GM23338 (cell line): ENCODE measurements around the gene CALCOCO1. TPM values are rescaled to one million over a fixed set of nuclear protein-coding genes. Genes with fewer than 3 reads are reported as not detected.

Experiments
- ATAC-seq: fragments of 200-7000 bp; cut with Tn5 transposase; 3 replicates; pipeline ENCODE4 v1.9.1; 2020
- DNase-seq: peaks from one replicate; pipeline ENCODE4 v3.0.0-alpha.2; 2015; ENCODE audit warnings: low spot score
- H2AFZ ChIP-seq: fragments of 200-600 bp; sonication (generic); 2 replicates; pipeline ENCODE4 v1.8.0; 2016; ENCODE audit warnings: antibody characterized with exemption, mild to moderate bottlenecking, moderate library complexity
- H3F3A ChIP-seq: fragments of 200-600 bp; sonication (generic); replicated peaks from 2 replicates; pipeline ENCODE4 v1.8.0; 2017; ENCODE audit warnings: antibody characterized with exemption, mixed run types, low read depth
- H3K27ac ChIP-seq: fragments of 200-600 bp; sonication (generic); 2 replicates; pipeline ENCODE4 v1.6.1; 2016; ENCODE audit warnings: low read depth
- H3K27me3 ChIP-seq: fragments of 200-600 bp; sonication (generic); 2 replicates; pipeline ENCODE4 v1.8.0; 2016; ENCODE audit warnings: mild to moderate bottlenecking, mixed run types, moderate library complexity; ENCODE audit not compliant: insufficient read depth
- H3K36me3 ChIP-seq: fragments of 200-600 bp; sonication (generic); 2 replicates; pipeline ENCODE4 v1.8.0; 2016; ENCODE audit warnings: mild to moderate bottlenecking; ENCODE audit not compliant: insufficient read depth
- H3K4me1 ChIP-seq: fragments of 200-600 bp; sonication (generic); 2 replicates; pipeline ENCODE4 v1.8.0; 2016; ENCODE audit warnings: mild to moderate bottlenecking, moderate library complexity; ENCODE audit not compliant: insufficient read depth
- H3K4me2 ChIP-seq: fragments of 200-600 bp; sonication (generic); 2 replicates; pipeline ENCODE4 v1.7.1; 2017; ENCODE audit warnings: mixed run types
- H3K4me3 ChIP-seq: fragments of 200-600 bp; sonication (generic); 2 replicates; pipeline ENCODE4 v1.6.1; 2016; ENCODE audit warnings: mixed run types
- H3K79me2 ChIP-seq: fragments of 200-600 bp; sonication (generic); replicated peaks from 2 replicates; pipeline ENCODE4 v1.8.0; 2017; ENCODE audit warnings: mild to moderate bottlenecking; ENCODE audit not compliant: insufficient read depth
- H3K9me2 ChIP-seq: fragments of 200-600 bp; sonication (generic); 2 replicates; pipeline ENCODE4 v1.8.0; 2017; ENCODE audit not compliant: insufficient read depth
- H4K20me1 ChIP-seq: fragments of 200-600 bp; sonication (generic); replicated peaks from 2 replicates; pipeline ENCODE4 v1.8.0; 2017; ENCODE audit warnings: mild to moderate bottlenecking; ENCODE audit not compliant: insufficient read depth
- H3K27ac Mint-ChIP-seq: 2 replicates; pipeline ENCODE4 v1.8.0; 2020; ENCODE audit warnings: inconsistent platforms, mild to moderate bottlenecking, moderate library complexity, mixed read lengths
- H3K27me3 Mint-ChIP-seq: 3 replicates; pipeline ENCODE4 v1.8.0; 2022; ENCODE audit warnings: low read depth, mild to moderate bottlenecking, moderate library complexity, mixed read lengths, inconsistent platforms; ENCODE audit not compliant: insufficient read depth, poor library complexity
- H3K36me3 Mint-ChIP-seq: 3 replicates; pipeline ENCODE4 v1.8.0; 2021; ENCODE audit warnings: low read depth, mild to moderate bottlenecking, inconsistent platforms, moderate library complexity, mixed read lengths
- H3K4me1 Mint-ChIP-seq: 3 replicates; pipeline ENCODE4 v1.8.0; 2020; ENCODE audit warnings: mild to moderate bottlenecking, inconsistent platforms, mixed read lengths
- H3K4me3 Mint-ChIP-seq: 3 replicates; pipeline ENCODE4 v1.8.0; 2021; ENCODE audit warnings: moderate library complexity, mild to moderate bottlenecking, inconsistent platforms, mixed read lengths
- H3K9me3 Mint-ChIP-seq: 3 replicates; pipeline ENCODE4 v1.8.0; 2020; ENCODE audit warnings: moderate library complexity, mild to moderate bottlenecking, inconsistent platforms, mixed read lengths
- CREB1 ChIP-seq: fragments of 250-450 bp; sonication (Bioruptor Pico); IDR thresholded peaks from 2 replicates; pipeline ENCODE4 v1.5.0; 2020; ENCODE audit warnings: low read depth, mild to moderate bottlenecking, moderate library complexity
- EZH2 ChIP-seq: fragments of 200-600 bp; sonication (generic); IDR thresholded peaks from one replicate; pipeline ENCODE4 v1.8.0; 2017; ENCODE audit warnings: antibody characterized with exemption, mild to moderate bottlenecking, low read depth; ENCODE audit not compliant: unreplicated experiment
- NANOG ChIP-seq: IDR thresholded peaks from 2 replicates; pipeline ENCODE4 v1.6.1; 2016; ENCODE audit warnings: antibody characterized with exemption, borderline replicate concordance
- POLR2AphosphoS5 ChIP-seq: IDR thresholded peaks from 2 replicates; pipeline ENCODE4 v1.6.1; 2016; ENCODE audit warnings: antibody characterized with exemption, low read depth
- ZNF114 ChIP-seq: fragments of 250-450 bp; sonication (Bioruptor Pico); IDR thresholded peaks from 2 replicates; pipeline ENCODE4 v1.5.0; 2020; ENCODE audit warnings: mild to moderate bottlenecking, moderate library complexity
- ZNF331 ChIP-seq: fragments of 250-450 bp; sonication (Bioruptor Pico); IDR thresholded peaks from 2 replicates; pipeline ENCODE4 v1.5.0; 2020; ENCODE audit warnings: low read depth, mild to moderate bottlenecking, moderate library complexity
- polyA plus RNA-seq: library from polyadenylated mRNA; unstranded; fragments of >200 nt; fragmentation: Nextera tagmentation; extraction: Ambion mirVana; gene quantifications from 2 replicates; pipeline ENCODE4 v1.2.1, GENCODE V29; 2016
- total RNA-seq: library from RNA; depleted of rRNA; stranded (reverse); fragments of >200 nt; shearing (Covaris generic); gene quantifications from 2 replicates; pipeline ENCODE4 v1.2.3, GENCODE V29; 2014
- TF ChIP-seq, protein P1 (sequence below), 2 experiments: fragments of 200-600 bp in 1 of 2; sonication (generic) in 1 of 2; conservative IDR thresholded peaks; 2 replicates each; pipeline versions ENCODE4 v1.5.1 to v1.6.1; 2016 to 2017; ENCODE audit warnings: antibody characterized with exemption in 2 of 2, low read depth in 2 of 2, mild to moderate bottlenecking in 2 of 2, moderate library complexity in 1 of 2
- TF ChIP-seq, protein P2 (sequence below): IDR thresholded peaks from 2 replicates; pipeline ENCODE4 v1.6.1; 2016; ENCODE audit warnings: antibody characterized with exemption

The CALCOCO1 gene
- total and polyA plus RNA-seq, 2 experiments from 2014 or later: 6.5 to 20.4 TPM

DNA sequence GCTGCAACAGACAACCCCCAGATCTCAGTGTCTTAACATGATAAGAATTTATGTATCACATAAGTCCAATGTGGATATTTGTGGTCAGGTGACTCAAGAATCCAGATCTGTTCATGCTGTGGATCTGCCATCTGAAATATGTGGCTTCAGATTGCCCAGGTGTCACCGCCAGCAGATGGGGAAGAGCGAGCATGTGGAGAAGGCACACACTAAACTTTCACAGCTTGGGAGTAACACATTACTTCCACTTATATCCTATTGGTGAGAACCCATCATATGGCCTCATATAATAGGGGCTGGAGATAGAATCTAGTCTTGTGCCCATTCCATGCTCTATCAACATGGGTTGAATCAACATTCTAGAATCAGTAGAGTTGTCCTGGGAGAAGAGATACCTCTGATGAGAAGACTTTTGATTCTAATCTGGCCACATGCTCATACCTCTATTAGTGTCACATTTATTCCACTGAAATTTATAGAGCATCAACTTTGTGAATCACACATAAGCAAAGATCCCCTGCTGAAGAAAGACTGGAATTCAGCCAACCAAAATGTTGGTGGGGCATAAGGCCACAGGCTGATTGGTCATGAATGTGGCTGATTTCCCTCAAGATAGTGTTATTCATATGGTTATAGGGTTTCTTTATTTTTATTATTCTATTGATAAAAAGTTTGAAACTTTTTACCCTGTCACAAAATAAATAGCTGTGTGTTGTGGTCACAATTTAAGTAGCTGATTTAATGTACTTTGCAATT, 6.0 kb upstream of the CALCOCO1 start:
- Mint-ChIP-seq H3K4me1 (peaks cover 10% of the 10 kb centered on the region), H3K9me3 (peaks cover 2% of the 10 kb centered on the region; the same call in 2 of the 3 replicates), H3K27me3 (peaks cover 46% of the 10 kb centered on the region), H3K4me3 (no peak overlapping the region), H3K27ac (no peak overlapping the region), H3K36me3 (no peaks in the 10 kb centered on the region)
- TF ChIP-seq ZNF114 (CRISPR knock-in tag) (no peak), NANOG (no peak), ZNF331 (no peak), POLR2AphosphoS5 (no peak)
- TF ChIP-seq, protein P1, sequence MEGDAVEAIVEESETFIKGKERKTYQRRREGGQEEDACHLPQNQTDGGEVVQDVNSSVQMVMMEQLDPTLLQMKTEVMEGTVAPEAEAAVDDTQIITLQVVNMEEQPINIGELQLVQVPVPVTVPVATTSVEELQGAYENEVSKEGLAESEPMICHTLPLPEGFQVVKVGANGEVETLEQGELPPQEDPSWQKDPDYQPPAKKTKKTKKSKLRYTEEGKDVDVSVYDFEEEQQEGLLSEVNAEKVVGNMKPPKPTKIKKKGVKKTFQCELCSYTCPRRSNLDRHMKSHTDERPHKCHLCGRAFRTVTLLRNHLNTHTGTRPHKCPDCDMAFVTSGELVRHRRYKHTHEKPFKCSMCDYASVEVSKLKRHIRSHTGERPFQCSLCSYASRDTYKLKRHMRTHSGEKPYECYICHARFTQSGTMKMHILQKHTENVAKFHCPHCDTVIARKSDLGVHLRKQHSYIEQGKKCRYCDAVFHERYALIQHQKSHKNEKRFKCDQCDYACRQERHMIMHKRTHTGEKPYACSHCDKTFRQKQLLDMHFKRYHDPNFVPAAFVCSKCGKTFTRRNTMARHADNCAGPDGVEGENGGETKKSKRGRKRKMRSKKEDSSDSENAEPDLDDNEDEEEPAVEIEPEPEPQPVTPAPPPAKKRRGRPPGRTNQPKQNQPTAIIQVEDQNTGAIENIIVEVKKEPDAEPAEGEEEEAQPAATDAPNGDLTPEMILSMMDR (conservative IDR thresholded peaks at IDR 0.05; ENCODE audit: low read depth in 2 of 2): no peak
- H3K27me3 ChIP-seq: peaks cover 45% of the 10 kb centered on the region
- no peak overlapping the region for H3K4me3 ChIP-seq
- H3K9me2 ChIP-seq: no peaks in the 10 kb centered on the region
- no peak for ATAC-seq
- no peak for DNase-seq
- H3K4me2 ChIP-seq: no peak overlapping the region
- H2AFZ ChIP-seq: no peak overlapping the region
- no peaks in the 10 kb centered on the region for H3K36me3 ChIP-seq
- H3K27ac ChIP-seq: no peak overlapping the region
- H3K4me1 ChIP-seq: peaks cover 8% of the 10 kb centered on the region
- H3F3A ChIP-seq: no peaks in the 10 kb centered on the region
- H3K79me2 ChIP-seq: no peaks in the 10 kb centered on the region
- H4K20me1 ChIP-seq: no peaks in the 10 kb centered on the region

DNA sequence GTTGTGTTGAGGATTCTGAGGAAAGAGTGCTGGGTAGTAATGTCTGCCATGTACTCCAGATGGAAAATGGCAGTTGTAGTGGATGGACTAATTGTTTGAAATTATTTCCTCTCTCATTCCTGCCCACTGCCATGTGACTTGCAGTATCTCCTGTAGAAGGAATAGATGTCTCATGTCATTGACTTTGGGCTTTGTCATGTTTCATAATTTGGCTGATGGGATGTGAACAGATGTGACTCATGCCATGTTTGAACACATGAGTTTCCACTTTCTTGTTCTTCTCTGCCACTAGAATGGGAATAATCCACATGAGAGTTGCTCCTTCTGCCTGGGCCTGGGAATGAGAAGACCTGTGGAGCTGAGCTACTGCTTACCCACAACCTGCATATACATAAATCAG, 2.4 kb upstream of the CALCOCO1 start:
- Histone ChIP-seq H3K4me2 (no peak overlapping the region), H3K4me3 (no peak overlapping the region), H3F3A (no peaks in the 10 kb centered on the region), H3K27me3 (peaks cover 9% of the 10 kb centered on the region; the same call in 1 of the 2 replicates), H3K36me3 (no peaks in the 10 kb centered on the region), H3K27ac (no peak overlapping the region), H3K79me2 (no peaks in the 10 kb centered on the region), H2AFZ (no peak overlapping the region), H4K20me1 (no peaks in the 10 kb centered on the region), H3K4me1 (peaks cover 8% of the 10 kb centered on the region; the same call in 1 of the 2 replicates), H3K9me2 (no peaks in the 10 kb centered on the region)
- Mint-ChIP-seq H3K36me3 (no peaks in the 10 kb centered on the region), H3K4me3 (no peak overlapping the region), H3K4me1 (peaks cover 16% of the 10 kb centered on the region), H3K9me3 (peaks cover 2% of the 10 kb centered on the region; the same call in 2 of the 3 replicates), H3K27ac (no peak overlapping the region), H3K27me3 (peaks cover 27% of the 10 kb centered on the region)
- ATAC-seq (no peak), DNase-seq (no peak)
- TF ChIP-seq POLR2AphosphoS5: no peak
- TF ChIP-seq ZNF331: no peak
- TF ChIP-seq, protein P2, sequence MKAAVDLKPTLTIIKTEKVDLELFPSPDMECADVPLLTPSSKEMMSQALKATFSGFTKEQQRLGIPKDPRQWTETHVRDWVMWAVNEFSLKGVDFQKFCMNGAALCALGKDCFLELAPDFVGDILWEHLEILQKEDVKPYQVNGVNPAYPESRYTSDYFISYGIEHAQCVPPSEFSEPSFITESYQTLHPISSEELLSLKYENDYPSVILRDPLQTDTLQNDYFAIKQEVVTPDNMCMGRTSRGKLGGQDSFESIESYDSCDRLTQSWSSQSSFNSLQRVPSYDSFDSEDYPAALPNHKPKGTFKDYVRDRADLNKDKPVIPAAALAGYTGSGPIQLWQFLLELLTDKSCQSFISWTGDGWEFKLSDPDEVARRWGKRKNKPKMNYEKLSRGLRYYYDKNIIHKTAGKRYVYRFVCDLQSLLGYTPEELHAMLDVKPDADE: no peak
- no peak for TF ChIP-seq CREB1
- no peak for TF ChIP-seq NANOG
- no peak for TF ChIP-seq EZH2
- no peak for TF ChIP-seq ZNF114 (CRISPR knock-in tag)
- TF ChIP-seq, protein P1 (conservative IDR thresholded peaks at IDR 0.05; ENCODE audit: low read depth in 2 of 2): no peak
